T1000 (cell line): ENCODE measurements around the gene TRPV4.
A peak's percentile ranks its signal among the peaks of the same experiment; 100 is the strongest.
"Not testable (repeated sequence)": the region's sequence is repeated elsewhere in the genome, so short reads cannot be mapped to it uniquely, and the experiment has no call there.

Source experiments
- DNase-seq: peaks from one replicate; lab custom pipeline; 2025; ENCODE audit warnings: mixed read lengths; lab: John Stamatoyannopoulos, UW

The TRPV4 gene

GRCh38 chr12:109833307-109834189, at the start of gene TRPV4:
TRPV4 (minus strand) TSS chr12:109833398; CDS start chr12:109814796, 18,602 bp downstream.
- no peak for DNase-seq

GRCh38 chr12:109881752-109882151, 48.6 kb upstream of the TRPV4 start:
- no peak for DNase-seq

GRCh38 chr12:109880938-109881337, 47.7 kb upstream of the TRPV4 start:
- DNase-seq, result no peak

GRCh38 chr12:109880043-109880931, 47.1 kb upstream of the TRPV4 start, which contains the start of gene GLTP:
GLTP (minus strand) TSS chr12:109880541; CDS start chr12:109880374, 167 bp downstream.
- DNase-seq, result peak; percentile 72

- no peak for DNase-seq
These were observed 46.3 kb upstream of the TRPV4 start for GRCh38 chr12:109879351-109880042.

- DNase-seq, result no peak
These were observed 45.6 kb upstream of the TRPV4 start for GRCh38 chr12:109878749-109879148.

GRCh38 chr12:109878247-109878625, 45.0 kb upstream of the TRPV4 start:
- DNase-seq, result no peak

- no peak for DNase-seq
These were observed 44.5 kb upstream of the TRPV4 start for GRCh38 chr12:109877504-109878246.

GRCh38 chr12:109876406-109876805, 43.2 kb upstream of the TRPV4 start:
- no peak for DNase-seq

GRCh38 chr12:109875572-109876131, 42.5 kb upstream of the TRPV4 start:
- DNase-seq, result no peak

GRCh38 chr12:109873653-109874052, 40.5 kb upstream of the TRPV4 start:
- no peak for DNase-seq

GRCh38 chr12:109871668-109872314, 38.6 kb upstream of the TRPV4 start:
- DNase-seq, result no peak

- DNase-seq, result no peak
These were observed 37.5 kb upstream of the TRPV4 start for GRCh38 chr12:109870648-109871047.

- no peak for DNase-seq
These were observed 35.2 kb upstream of the TRPV4 start for GRCh38 chr12:109868182-109869051.

- DNase-seq, result no peak
These were observed 31.7 kb upstream of the TRPV4 start for GRCh38 chr12:109864916-109865315.

- no peak for DNase-seq
These were observed 30.9 kb upstream of the TRPV4 start for GRCh38 chr12:109863847-109864712.

GRCh38 chr12:109862491-109862890, 29.3 kb upstream of the TRPV4 start:
- DNase-seq, result not testable (repeated sequence)

- DNase-seq, result no peak
These were observed 28.6 kb upstream of the TRPV4 start for GRCh38 chr12:109861689-109862314.
